Coronary artery (tissue), 2 donors: ENCODE measurements around the gene MRPL23.

Experiments used
- DNase-seq: peaks from one replicate; pipeline ENCODE4 v3.0.0-alpha.2; 2017; ENCODE audit warnings: low spot score
- H3K27ac ChIP-seq, 2 donors: fragments of 200-600 bp; sonication (generic); one replicate each; pipeline ENCODE4 v1.5.1; 2016 to 2019
- H3K4me3 ChIP-seq: fragments of 200-600 bp; sonication (generic); 2 replicates; pipeline ENCODE4 v1.5.1; 2016; ENCODE audit warnings: mild to moderate bottlenecking, moderate library complexity
- TF ChIP-seq, protein P1 (sequence below): fragments of 200-600 bp; sonication (generic); IDR thresholded peaks from one replicate; pipeline ENCODE4 v1.5.1; 2019; ENCODE audit warnings: antibody characterized with exemption

Gene MRPL23

DNA sequence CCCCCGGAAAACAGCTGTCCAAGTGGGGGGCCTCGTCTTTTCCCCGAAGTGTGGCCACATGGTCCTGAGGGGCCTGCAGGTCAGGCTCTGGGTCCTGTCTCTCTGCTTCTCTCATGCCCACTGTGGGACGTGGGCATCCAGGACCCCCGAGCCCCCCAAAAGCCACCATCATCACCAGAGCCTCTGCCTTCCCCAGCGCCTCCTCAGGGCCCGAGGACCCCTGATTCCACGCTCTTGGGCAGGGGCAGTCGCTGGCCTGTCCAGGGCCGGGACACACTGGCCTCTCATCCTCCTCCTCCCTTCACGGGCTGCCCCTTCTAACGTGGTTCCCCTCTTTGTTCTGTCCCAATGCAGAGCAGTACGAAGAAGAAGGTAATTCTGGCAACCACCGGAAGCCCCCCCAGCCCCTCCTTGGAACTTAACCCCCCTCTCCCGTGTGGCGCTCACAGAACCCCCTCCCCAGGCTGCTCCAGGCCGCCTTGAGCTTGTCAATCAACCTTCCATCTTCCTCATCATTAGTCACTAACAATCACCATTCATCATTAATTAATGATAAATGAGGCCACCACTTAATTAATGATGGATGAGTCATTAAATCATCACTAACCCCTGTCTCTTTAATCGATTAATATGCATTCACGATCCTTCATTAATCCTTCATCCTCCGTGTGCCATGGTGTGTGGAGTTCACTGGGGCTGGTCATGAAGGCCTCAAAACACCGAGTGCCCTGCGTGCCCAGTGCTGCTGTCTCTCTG, 23.8 kb upstream of the MRPL23 start:
- no peak overlapping the region for H3K4me3 ChIP-seq

DNA sequence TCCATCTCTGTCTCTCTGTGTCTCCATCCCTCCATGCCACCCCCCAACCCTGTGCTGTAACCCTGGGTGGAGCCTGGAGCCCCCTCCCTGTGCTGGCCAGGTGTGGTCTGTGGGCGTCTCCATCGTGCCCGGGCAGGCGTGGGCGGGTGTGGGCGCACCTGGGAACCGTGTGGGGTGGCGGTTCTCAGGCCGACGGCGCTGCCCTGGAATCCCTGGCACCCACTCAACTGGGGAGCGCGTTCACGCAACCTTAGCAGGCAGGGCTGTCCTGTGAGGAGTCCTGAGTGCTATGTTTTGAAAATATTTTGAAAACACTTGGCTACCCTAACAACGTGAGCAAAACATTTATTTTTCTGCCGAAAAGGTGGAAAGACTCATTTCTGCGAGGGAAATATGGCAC, 23.0 kb upstream of the MRPL23 start:
- Histone ChIP-seq H3K27ac (no peak overlapping the region), H3K4me3 (no peak overlapping the region)
- TF ChIP-seq, protein P1, sequence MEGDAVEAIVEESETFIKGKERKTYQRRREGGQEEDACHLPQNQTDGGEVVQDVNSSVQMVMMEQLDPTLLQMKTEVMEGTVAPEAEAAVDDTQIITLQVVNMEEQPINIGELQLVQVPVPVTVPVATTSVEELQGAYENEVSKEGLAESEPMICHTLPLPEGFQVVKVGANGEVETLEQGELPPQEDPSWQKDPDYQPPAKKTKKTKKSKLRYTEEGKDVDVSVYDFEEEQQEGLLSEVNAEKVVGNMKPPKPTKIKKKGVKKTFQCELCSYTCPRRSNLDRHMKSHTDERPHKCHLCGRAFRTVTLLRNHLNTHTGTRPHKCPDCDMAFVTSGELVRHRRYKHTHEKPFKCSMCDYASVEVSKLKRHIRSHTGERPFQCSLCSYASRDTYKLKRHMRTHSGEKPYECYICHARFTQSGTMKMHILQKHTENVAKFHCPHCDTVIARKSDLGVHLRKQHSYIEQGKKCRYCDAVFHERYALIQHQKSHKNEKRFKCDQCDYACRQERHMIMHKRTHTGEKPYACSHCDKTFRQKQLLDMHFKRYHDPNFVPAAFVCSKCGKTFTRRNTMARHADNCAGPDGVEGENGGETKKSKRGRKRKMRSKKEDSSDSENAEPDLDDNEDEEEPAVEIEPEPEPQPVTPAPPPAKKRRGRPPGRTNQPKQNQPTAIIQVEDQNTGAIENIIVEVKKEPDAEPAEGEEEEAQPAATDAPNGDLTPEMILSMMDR: no peak
- no peak for DNase-seq

More for the DNA sequence above, 23.8 kb upstream of the MRPL23 start:
- TF ChIP-seq, protein P1: no peak
- DNase-seq: no peak
- peak overlapping the region in 1 of 2 donors; percentile 81 for H3K27ac ChIP-seq

DNA sequence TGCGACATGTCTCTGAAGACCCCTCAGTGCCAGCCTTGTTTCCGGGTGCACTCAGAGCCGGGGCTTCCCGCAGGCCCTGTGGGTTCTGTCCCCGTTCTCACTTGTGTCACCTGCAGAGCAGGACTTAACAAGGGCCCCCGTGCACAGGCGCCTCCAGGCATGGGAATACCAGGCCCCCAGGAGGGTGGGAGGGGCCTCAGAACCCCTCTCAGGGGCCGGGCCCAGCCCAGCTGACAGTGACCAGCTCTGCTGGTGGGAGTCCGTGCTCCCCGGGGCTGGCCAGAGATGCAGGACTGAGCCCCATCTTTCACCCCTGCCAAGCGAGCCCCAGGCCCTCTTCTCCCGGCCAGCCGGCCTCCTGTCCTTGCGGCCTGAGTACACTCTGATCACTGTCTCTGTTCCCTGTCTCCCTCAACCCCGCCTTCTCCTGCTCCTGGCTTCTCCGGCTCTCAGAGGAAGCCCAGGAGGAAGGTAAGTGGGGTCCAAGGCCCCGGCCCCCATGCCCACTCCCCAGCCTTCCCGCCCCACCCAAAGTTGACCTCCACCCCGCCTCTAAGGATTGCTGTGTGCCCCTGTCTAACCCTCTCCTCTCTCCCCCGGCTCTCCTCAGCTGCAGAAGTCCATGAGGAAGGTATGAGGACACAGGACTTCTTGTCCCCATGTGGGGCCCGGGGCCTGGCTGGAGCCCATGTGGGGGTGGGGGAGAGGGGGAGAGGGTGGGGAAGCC, 22.3 kb upstream of the MRPL23 start:
- TF ChIP-seq, protein P1: no peak
- no peak overlapping the region for H3K4me3 ChIP-seq
- no peak overlapping the region for H3K27ac ChIP-seq
- DNase-seq: no peak

DNA sequence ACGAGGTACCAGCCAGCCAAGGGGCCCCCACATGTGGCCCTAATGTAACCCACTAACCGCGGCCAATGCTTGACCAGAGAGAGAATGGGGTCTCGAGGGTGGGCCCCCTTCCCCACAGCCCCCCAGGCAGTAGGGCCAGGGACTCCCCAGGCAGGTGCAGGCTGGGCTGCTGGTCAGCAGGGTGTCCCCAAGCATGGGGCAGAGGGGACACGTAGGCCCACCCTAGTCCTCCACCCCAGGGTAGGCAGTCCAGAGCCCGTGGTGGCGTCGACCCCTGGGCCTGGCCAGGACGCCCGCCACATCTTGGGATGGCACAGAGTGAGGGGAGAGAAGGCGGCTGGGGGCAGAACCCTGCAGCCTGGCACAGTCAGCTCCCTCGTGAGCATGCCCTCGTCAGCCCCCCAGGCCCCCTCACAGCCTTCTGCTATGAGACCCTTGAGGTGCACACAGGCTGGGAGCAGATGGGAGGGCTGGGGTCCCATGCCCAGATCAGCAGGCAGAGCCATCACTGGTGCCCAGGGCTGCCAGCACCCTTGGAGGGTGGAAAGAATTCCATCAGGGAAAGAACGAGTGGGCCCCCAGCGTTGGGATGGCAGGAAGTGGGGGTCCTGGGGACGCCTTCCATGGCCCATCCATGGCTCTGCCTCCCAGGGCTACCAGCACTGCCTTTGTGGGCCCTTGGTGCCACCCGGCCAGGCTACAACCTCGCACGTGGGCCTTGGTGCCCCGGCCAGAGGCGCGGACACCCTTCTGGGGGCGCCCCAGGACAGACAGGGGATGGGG, 21.6 kb upstream of the MRPL23 start:
- no peak for DNase-seq
- no peak overlapping the region for H3K4me3 ChIP-seq
- TF ChIP-seq, protein P1: no peak
- no peak overlapping the region for H3K27ac ChIP-seq

DNA sequence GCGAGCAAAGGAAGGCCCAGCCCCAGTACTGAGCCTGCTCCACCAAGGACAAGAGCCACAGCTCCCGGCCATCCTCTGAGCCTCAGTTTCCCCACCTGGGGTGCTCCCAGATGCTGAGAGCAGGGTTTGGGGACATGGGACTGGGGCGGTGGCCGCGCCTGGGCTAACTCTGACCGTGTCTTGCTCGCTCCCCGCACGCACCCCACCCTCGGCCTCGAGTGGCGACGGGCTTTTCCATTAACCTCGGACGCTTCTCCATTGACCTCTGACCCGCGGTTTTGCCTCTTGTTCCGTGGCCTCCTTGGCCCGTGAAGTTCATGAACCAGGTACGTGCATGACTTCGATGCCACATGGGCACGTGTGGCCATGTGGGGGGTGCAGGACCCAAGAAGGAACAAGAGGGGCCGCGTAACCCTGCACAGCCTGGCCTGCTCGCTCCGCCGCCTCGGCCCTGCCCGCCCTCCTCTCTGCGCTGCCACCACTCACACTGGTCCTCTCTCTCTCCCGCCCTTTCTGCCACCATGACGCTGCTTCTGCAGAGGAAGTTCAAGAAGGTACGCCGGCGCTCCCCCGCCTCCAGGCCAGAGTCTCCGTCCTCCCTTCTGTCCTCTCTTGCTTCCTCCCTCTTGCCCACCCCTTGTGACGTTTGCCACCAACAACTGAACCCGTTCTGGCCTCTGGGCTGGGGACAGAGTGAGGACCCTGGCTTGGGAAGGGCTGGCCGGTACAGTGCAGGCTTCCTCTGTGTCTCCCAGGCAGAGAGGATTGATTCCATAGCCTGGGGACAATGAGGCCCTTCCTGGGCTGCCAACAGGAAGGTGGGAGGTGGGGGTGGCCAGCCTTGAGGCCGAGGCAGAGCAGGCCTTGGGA, 20.7 kb upstream of the MRPL23 start:
- peak overlapping the region in 1 of 2 donors; percentile 76 for H3K27ac ChIP-seq
- H3K4me3 ChIP-seq: no peak overlapping the region
- TF ChIP-seq, protein P1: no peak
- no peak for DNase-seq
